SKM-1 (cell line): Measurements from ENCODE around the gene SLC22A24.
"Not testable (repeated sequence)": the region's sequence is repeated elsewhere in the genome, so short reads cannot be mapped to it uniquely, and the experiment has no call there.

ENCODE experiments used
- DNase-seq: peaks from one replicate; lab custom pipeline; 2025; ENCODE audit not compliant: unreplicated experiment; lab: John Stamatoyannopoulos, UW

The SLC22A24 gene, protein sequence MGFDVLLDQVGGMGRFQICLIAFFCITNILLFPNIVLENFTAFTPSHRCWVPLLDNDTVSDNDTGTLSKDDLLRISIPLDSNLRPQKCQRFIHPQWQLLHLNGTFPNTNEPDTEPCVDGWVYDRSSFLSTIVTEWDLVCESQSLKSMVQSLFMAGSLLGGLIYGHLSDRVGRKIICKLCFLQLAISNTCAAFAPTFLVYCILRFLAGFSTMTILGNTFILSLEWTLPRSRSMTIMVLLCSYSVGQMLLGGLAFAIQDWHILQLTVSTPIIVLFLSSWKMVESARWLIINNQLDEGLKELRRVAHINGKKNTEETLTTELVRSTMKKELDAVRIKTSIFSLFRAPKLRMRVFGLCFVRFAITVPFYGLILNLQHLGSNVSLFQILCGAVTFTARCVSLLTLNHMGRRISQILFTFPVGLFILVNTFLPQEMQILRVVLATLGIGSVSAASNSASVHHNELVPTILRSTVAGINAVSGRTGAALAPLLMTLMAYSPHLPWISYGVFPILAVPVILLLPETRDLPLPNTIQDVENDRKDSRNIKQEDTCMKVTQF

DNA sequence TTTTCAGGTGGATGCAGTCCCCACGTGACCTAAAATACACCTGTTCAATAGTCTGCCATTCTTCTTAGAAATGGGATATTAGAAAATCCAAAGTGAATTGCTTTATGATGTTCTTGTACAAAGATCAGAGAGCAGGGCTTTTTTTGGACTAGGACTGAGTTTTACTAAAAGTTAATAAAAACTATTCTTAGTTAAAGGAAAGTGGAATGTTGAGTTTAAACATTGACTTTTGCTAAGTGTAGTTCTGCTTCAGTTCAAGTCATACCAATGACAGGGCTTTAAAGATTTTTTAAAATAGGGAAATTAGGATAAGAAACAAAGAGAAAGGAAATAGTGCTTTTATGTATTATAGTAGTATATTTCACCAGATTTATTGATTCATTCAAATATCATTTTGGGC lies at the start of gene SLC22A24:
TSS of gene SLC22A24 (minus strand) at position 101 of the 400 bp plus-strand sequence. CDS start 442 bp downstream, outside the sequence.
- DNase-seq: no peak

GRCh38 chr11:63180536-63180935 lies 36.5 kb upstream of the SLC22A24 start:
- no peak for DNase-seq

GRCh38 chr11:63179432-63180041 lies 35.5 kb upstream of the SLC22A24 start:
- no peak for DNase-seq

GRCh38 chr11:63177872-63178271 lies 33.9 kb upstream of the SLC22A24 start:
- no peak for DNase-seq

DNA sequence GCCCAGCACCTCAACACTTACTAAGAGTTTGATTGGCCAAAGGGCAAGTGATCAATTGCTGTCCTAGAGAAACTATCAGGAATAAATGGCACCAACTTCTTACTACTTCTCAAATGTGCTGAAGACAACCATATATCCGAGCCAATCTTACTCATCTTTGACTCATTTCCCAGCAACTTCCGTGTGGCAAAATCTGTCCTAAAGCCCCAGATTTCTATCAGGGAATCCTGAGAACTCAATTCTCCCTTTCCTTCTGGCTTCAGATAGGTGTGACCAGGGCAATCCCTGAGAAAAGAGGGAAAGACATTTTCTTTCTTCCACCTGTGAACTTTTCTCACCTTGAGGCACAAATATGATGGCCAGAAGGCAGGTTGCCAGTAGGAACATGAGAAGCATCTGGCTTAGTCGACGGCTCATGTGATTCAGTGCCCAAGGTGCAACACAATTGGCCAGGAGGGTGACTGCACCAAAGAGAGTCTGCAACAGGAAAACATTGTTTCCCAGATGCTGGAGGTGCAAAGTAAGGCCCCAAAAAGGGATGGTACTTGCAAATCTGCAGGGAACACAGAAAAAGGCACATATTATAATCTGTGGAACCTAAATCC lies 21.8 kb upstream of the SLC22A24 start:
- no peak for DNase-seq

GRCh38 chr11:63155794-63156193 lies 11.8 kb upstream of the SLC22A24 start:
- DNase-seq: no peak

DNA sequence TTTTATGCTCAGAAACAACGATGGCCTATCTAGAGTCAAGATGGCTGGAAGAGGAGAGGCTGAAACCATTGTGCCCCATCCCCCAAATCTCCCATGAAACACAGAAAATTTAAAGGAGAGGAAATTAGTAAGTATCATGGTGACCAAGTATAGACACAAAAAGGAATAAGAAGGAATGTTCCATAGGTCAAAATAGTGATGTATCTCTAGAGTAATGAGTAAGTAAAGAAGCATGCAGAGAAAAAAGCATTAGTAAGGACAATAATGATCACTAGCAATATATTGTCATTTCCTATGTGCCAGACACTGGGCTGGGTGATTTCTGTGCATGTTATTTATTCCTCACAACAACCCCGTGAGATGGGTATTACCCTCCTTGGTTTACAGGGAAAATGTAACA lies 2.6 kb upstream of the SLC22A24 start:
- DNase-seq: no peak

DNA sequence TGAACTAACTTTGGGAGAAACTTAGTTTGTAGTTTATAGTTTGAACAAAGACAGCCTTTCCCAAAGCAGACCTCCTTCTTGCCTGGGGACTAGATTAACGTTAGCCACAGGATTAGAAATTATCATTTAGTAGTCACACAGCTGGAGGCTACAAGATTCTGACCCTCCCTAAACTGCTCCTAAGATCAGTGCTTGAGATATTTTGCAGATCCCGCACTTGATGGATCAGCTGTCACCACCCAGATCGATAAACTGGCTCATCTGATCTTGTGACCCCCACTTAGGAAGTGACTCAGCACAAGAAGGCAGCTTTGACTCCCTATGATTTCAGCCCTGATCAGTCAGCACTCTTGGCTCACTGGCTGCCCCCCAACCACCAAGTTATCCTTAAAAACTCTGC lies 1.6 kb downstream of the SLC22A24 start:
- DNase-seq: no peak

DNA sequence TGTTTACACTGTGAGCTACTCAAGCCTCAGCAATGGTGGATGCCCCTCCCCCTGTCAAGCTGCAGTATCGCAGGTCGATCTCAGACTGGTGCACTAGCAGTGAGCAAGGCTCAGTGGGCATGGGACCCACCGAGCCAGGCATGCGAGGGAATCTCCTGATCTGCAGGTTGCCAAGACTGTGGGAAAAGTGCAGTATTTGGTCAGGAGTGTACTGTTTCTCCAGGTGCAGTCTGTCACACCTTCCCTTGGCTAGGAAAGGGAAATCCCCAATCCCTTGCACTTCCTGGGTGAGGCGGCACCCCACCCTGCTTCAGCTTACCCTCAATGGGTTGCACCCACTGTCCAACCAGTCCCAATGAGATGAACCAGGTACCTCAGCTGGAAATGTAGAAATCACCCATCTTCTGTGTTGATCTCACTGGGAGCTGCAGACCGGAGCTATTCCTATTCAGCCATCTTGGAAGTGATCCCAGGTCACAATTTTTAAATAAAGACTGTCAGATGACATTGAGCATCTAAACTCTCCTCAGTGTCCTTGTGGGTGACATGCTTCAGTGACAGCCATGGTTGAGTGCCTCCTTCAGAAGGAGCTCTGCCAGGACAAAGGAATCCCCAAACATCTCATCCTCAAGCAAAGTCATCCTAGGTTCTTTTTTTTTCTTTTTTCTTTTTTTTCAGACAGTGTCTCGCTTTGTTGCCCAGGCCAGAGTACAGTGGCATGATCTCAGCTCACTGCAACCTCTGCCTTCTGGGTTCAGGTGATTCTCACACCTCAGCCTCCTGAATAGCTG lies 10.8 kb downstream of the SLC22A24 start:
- DNase-seq: no peak

DNA sequence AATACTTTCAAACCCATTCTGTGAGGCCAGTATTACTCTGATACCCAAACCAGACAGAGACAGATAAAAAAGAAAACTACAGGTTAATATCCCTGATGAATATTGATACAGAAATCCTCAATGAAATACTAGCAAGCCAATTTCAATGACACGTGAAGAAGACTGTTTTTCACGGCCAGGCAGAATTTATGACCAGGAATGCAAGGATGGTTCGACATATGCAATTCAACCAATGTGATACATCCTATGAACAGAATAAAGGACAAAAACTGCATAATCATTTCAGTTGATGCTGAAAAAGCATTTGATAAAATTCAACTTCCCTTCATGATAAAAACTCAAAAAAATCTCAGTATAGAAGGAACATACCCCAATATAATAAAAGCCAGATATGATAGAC lies 44.5 kb downstream of the SLC22A24 start:
- no peak for DNase-seq

- no peak for DNase-seq
Measured at GRCh38 chr11:63080682-63081081, 63.3 kb downstream of the SLC22A24 start.

DNA sequence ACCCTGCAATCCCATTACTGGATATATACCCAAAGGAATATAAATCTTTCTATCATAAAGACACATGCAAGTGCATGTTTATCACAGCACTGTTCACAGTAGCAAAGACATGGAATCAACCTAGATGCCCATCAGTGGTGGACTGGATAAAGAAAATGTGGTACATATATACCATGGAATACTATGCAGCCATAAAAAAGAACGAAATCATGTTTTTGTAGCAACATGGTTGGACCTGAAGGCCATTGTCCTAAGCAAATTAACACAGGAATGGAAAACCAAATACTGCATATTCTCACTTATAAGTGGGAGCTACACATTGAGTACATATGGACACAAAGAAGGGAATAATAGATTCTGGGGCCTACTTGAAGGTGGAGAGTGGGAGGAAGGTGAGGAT lies 97.8 kb downstream of the SLC22A24 start:
- not testable (repeated sequence) for DNase-seq

DNA sequence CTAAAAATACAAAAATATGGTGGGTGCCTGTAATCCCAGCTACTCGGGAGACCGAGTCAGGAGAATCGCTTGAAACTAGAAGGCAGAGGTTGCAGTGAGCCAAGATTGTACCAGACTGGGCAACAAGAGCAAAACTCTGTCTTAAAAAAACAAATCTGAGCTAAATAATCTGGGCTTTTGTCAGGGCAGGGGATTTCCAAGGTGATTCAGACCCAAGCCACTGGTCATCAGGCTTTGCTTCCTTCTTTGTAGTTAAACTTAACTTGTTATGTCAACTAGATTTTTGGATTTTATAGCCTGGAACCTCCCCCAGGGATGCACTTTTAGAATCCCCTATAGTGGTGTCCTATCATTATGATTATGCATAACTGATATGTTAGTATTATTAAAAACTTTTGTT lies 101.4 kb downstream of the SLC22A24 start:
- no peak for DNase-seq

DNA sequence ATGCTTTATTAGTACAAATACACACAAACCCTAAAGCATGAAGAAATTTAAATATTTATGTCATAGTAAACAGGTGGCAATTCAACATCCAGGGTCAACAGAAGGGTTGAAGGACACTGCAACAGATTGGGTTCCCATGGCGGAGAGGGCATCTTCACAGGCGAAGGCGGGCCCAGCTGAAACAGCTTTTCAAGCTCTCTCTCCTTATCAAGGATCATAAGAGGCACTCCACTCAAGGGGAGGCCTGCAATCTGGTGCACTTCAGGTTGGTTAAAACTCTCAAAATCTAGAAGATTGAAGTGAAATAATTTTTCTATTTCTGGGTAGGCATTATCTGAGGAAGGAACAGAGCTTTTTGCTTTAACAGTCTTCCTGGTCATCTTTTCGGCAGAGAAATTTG lies 111.6 kb downstream of the SLC22A24 start:
- no peak for DNase-seq
